Urinary bladder (tissue), 2 donors: Measurements from ENCODE around the gene STK32B. TPM values are rescaled to one million over a fixed set of nuclear protein-coding genes. Genes with fewer than 3 reads are reported as not detected.

Experiments
- polyA plus RNA-seq: library from polyadenylated mRNA; stranded (reverse); fragments of 200-250 nt; gene quantifications from one replicate; pipeline ENCODE4 v1.2.3, GENCODE V29; 2013
- small RNA-seq: library from RNA; depleted of rRNA; stranded (forward); fragments of <200 nt; gene quantifications from one replicate; pipeline ENCODE3, GENCODE V24; 2014
- total RNA-seq: library from RNA; depleted of rRNA; stranded (reverse); fragments of >200 nt; gene quantifications from one replicate; pipeline ENCODE4 v1.2.3, GENCODE V29; 2014
- donor health status: healthy.

The STK32B gene
- total and polyA plus RNA-seq, 2 donors = 2.1 to 12.1 TPM

Small RNA genes lying within 50 kb of the gene (small RNA-seq; reads per million reads assigned to genes)
- gene RF00019 = not detected

Other genes starting within 250 kb of the STK32B start
- 4.7 TPM for gene MSX1, start 191.8 kb upstream of the STK32B start, total RNA-seq
- gene MSX1, start 191.8 kb upstream of the STK32B start, polyA plus RNA-seq = 15.2 TPM
- 24.2 TPM for gene CYTL1, start 32.0 kb upstream of the STK32B start, total RNA-seq
- 10.1 TPM for gene CYTL1, start 32.0 kb upstream of the STK32B start, polyA plus RNA-seq